GM10847 (cell line): Measurements from ENCODE around the gene CAMK1D.

Experiments used
- POLR2A ChIP-seq: IDR thresholded peaks from 2 replicates; pipeline ENCODE4 v1.6.1; 2011; ENCODE audit not compliant: insufficient read length; ENCODE audit errors: extremely low read depth

Gene CAMK1D

GRCh38 chr10:12513775-12514673, 164.7 kb downstream of the CAMK1D start:
- no peak for TF ChIP-seq POLR2A

GRCh38 chr10:12518024-12518423, 168.7 kb downstream of the CAMK1D start:
- no peak for TF ChIP-seq POLR2A

DNA sequence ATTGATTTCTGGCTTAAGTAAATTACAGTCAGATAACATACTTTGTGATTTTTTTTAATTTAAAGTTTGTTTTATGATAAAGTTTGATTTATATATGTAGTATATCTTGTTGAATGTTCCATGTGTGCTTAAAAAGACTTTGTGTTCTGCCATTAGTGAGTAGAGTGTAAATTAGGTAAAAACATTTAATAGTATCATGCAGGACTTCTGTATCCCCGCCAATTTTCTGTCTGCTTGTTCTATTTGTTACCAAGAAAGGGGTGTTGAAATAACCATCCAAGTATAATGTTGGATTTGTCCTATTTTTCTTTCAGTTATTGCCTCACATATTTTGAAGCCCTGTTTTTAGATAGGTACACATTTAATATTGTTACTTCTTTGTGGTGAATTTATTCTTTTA, 172.1 kb downstream of the CAMK1D start:
- TF ChIP-seq POLR2A = no peak

- no peak for TF ChIP-seq POLR2A
Measured at GRCh38 chr10:12526311-12526710, 177.0 kb downstream of the CAMK1D start.

- no peak for TF ChIP-seq POLR2A
Measured at GRCh38 chr10:12529976-12530375, 180.6 kb downstream of the CAMK1D start.

GRCh38 chr10:12531305-12532220, 182.2 kb downstream of the CAMK1D start:
- no peak for TF ChIP-seq POLR2A

DNA sequence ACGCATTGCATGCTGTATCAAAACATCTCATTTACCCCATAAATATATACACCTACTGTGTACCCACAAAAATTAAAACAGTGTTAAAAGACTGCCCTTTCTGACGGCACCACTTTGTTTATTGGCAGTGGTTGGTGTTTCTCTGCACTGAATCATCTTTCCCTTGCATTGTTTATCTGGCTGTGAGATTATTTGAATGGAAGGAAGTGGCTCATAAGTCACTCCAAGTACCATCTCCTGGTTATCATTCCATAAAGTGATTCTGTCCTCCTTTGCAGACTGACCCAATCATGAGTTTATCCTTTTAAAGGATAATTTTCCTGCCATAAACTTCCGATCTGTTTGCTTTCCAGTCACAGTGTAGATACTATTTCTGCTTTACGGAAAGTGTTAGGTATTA, 183.8 kb downstream of the CAMK1D start:
- TF ChIP-seq POLR2A = no peak

GRCh38 chr10:12533723-12534122, 184.4 kb downstream of the CAMK1D start:
- no peak for TF ChIP-seq POLR2A

DNA sequence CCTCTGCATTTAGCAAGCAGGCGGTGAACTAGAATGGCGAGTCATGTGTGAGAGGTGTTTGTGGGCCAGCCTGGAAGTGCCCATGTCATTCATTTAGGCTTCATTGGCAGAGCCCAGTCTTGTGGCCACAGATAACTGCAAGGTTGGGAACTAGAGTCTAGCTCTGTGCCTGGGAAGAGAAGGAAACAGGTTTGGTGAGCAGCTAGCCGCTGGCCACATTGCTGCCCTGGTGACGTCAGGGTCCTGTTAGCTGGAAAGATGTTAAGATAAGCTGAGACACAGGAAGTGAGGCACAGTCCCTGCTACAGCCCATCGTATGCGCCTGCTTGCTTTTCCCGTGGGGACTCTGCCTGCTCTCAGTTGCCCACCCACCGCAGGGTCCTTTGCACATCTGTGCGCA, 185.5 kb downstream of the CAMK1D start:
- no peak for TF ChIP-seq POLR2A

DNA sequence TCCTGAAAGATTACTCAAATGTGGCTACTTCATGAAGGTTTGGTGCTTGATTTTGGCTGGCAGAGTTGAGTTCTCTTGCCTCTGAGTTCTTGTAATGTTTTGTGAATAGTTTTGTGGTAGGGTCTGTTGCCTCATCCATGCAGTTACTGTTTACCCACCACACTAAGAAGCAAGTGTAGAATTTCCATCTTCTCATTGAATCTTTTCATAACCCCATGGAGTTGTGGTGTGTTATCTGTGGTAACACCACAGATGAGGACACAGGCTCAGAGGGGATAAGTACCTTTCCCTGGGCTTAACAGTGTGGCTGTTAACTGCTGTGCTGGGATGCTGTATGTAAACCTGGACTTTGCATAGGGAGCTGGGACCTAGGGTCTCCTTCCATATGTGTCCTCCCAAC, 186.3 kb downstream of the CAMK1D start:
- no peak for TF ChIP-seq POLR2A

GRCh38 chr10:12538491-12538995, 189.2 kb downstream of the CAMK1D start:
- no peak for TF ChIP-seq POLR2A

DNA sequence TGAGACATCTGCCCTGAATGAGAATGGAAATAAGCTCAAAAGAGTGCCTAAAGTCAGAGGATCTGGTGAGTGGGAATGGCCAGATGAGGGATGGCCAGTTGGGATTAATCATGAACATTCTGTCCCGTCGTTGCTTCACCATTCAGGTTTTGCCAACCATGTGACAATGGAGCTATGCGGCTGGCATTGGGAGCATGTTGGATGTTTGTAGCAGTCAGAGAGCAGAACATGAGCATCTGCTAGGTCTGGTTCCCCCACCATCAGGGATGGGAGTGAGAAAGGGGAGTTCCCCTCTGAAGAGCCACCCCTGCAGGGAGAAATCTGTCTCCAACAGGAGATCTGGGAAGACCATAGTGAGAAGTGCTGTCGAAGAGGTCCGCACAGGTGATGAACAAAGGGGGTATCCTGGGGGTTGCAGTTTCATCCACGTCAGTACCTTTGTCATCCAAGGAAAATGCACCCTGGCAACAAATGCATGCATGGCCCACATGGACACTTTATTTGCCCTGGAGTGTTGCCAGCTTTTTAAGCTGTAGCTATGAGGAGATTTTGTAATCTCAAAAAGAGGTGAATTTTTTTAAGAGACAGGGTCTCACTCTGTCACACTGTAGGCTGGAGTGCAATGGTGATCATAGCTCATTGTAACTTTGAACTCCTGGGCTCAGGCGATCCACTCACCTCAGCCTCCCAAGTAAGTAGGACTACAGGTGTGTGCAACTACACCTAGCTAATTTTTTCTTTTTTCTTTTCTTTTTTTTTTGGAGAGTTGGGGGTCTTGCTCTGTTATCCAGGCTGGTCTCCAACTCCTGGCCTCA, 190.2 kb downstream of the CAMK1D start:
- no peak for TF ChIP-seq POLR2A

GRCh38 chr10:12540341-12540781, 191.0 kb downstream of the CAMK1D start:
- TF ChIP-seq POLR2A = no peak

- no peak for TF ChIP-seq POLR2A
Measured at GRCh38 chr10:12541446-12542067, 192.2 kb downstream of the CAMK1D start.

DNA sequence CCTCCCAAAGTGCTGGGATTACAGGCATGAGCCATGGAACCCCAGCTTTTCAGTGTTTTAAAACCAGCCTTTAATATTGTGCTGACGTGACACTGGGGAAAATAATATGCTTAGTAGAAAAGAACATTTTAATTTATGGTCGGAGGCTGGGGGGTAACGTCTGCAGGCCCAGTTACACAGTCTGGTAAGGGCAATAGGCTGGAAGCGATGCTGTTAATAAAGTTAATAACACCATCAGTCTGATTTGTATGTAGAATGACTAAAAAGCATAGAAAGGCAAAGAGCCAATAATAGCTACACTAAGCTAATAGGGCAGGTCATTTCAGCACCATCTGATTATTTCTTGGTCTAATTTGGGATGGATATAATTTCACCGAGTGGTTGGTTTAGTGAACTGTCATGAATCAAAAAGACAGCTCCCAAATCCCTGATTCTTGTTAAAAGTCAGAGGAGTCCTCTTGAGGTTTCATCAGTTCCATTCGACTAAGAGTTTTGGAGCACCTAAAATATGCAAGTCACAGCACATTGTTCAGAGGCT, 192.9 kb downstream of the CAMK1D start:
- no peak for TF ChIP-seq POLR2A

- TF ChIP-seq POLR2A = no peak
Measured at GRCh38 chr10:12543589-12543988, 194.2 kb downstream of the CAMK1D start.
